WTC11 (cell line): ENCODE data around the gene SH3PXD2A. TPM values are rescaled to one million over a fixed set of nuclear protein-coding genes. Genes with fewer than 3 reads are reported as not detected.

Source experiments
- ATAC-seq: fragments of 200-7000 bp; cut with Tn5 transposase; 2 replicates; pipeline ENCODE4 v1.10.0; 2021; ENCODE audit warnings: mild to moderate bottlenecking, moderate library complexity
- CTCF ChIA-PET: fragments of 300-600 bp; sonication (Branson Sonifier 250); formaldehyde crosslinking; loops from one replicate; lab custom pipeline; 2021; ENCODE audit warnings: antibody characterized with exemption; lab: Charles Lee
- POLR2A ChIA-PET: fragments of 350-600 bp; sonication (Branson Sonifier 250); formaldehyde crosslinking; loops from one replicate; lab custom pipeline; 2021; ENCODE audit warnings: antibody characterized with exemption; lab: Charles Lee
- DNase-seq: peaks from one replicate; pipeline ENCODE4 v3.0.0; 2021; ENCODE audit warnings: low spot score
- H3K27ac Mint-ChIP-seq: 2 replicates; pipeline ENCODE4 v1.8.0; 2021; ENCODE audit warnings: mixed read lengths
- H3K27me3 Mint-ChIP-seq: 2 replicates; pipeline ENCODE4 v1.8.0; 2021; ENCODE audit warnings: low read depth, mild to moderate bottlenecking, moderate library complexity, mixed read lengths
- H3K36me3 Mint-ChIP-seq: 2 replicates; pipeline ENCODE4 v1.8.0; 2021; ENCODE audit warnings: mixed read lengths
- H3K4me1 Mint-ChIP-seq: 2 replicates; pipeline ENCODE4 v1.8.0; 2022; ENCODE audit warnings: mixed read lengths
- H3K4me3 Mint-ChIP-seq: 2 replicates; pipeline ENCODE4 v1.8.0; 2021; ENCODE audit warnings: mild to moderate bottlenecking, moderate library complexity, mixed read lengths
- H3K9me3 Mint-ChIP-seq: 2 replicates; pipeline ENCODE4 v1.8.0; 2021; ENCODE audit warnings: mixed read lengths
- ATF1 ChIP-seq: sonication (generic); formaldehyde crosslinking; IDR thresholded peaks from 2 replicates; pipeline ENCODE4 v1.8.1; 2023; ENCODE audit warnings: mild to moderate bottlenecking, moderate library complexity, missing genetic modification reagents
- CREB1 ChIP-seq: sonication (generic); formaldehyde crosslinking; IDR thresholded peaks from 2 replicates; pipeline ENCODE4 v1.8.0; 2023; ENCODE audit warnings: mild to moderate bottlenecking, missing genetic modification reagents
- CREM ChIP-seq: sonication (generic); formaldehyde crosslinking; IDR thresholded peaks from 2 replicates; pipeline ENCODE4 v1.8.1; 2022; ENCODE audit warnings: mild to moderate bottlenecking, missing genetic modification reagents, moderate library complexity
- EMX1 ChIP-seq: fragments of 250-450 bp; sonication (Bioruptor Pico); IDR thresholded peaks from 2 replicates; pipeline ENCODE4 v1.8.0; 2021; ENCODE audit warnings: mild to moderate bottlenecking
- FOXK1 ChIP-seq: sonication (generic); formaldehyde crosslinking; IDR thresholded peaks from 2 replicates; pipeline ENCODE4 v1.8.0; 2022; ENCODE audit warnings: mild to moderate bottlenecking, moderate library complexity, missing genetic modification reagents
- GABPB1 ChIP-seq: sonication (generic); formaldehyde crosslinking; IDR thresholded peaks from 2 replicates; pipeline ENCODE4 v1.8.1; 2023; ENCODE audit warnings: mild to moderate bottlenecking, missing genetic modification reagents
- JUN ChIP-seq: sonication (generic); formaldehyde crosslinking; IDR thresholded peaks from 2 replicates; pipeline ENCODE4 v1.8.0; 2023; ENCODE audit warnings: mild to moderate bottlenecking, missing genetic modification reagents
- KAT7 ChIP-seq: sonication (generic); formaldehyde crosslinking; IDR thresholded peaks from 2 replicates; pipeline ENCODE4 v1.8.1; 2023; ENCODE audit warnings: missing genetic modification reagents, mild to moderate bottlenecking, borderline replicate concordance
- MXD4 ChIP-seq: fragments of 250-450 bp; sonication (Bioruptor Pico); IDR thresholded peaks from 2 replicates; pipeline ENCODE4 v1.8.0; 2021; ENCODE audit warnings: mild to moderate bottlenecking, moderate library complexity, borderline replicate concordance
- NFYB ChIP-seq: sonication (generic); formaldehyde crosslinking; conservative IDR thresholded peaks from 2 replicates; pipeline ENCODE4 v1.8.0; 2022; ENCODE audit warnings: low read depth, missing genetic modification reagents
- RORB ChIP-seq: fragments of 250-450 bp; sonication (Bioruptor Pico); IDR thresholded peaks from 2 replicates; pipeline ENCODE4 v1.9.0; 2021; ENCODE audit warnings: mild to moderate bottlenecking
- TP53 ChIP-seq: sonication (generic); formaldehyde crosslinking; IDR thresholded peaks from 2 replicates; pipeline ENCODE4 v1.8.1; 2023; ENCODE audit warnings: mild to moderate bottlenecking, missing genetic modification reagents
- ZBTB21 ChIP-seq: sonication (generic); formaldehyde crosslinking; IDR thresholded peaks from 2 replicates; pipeline ENCODE4 v1.8.1; 2023; ENCODE audit warnings: mild to moderate bottlenecking, missing genetic modification reagents, borderline replicate concordance
- ZNF138 ChIP-seq: sonication (generic); formaldehyde crosslinking; conservative IDR thresholded peaks from 2 replicates; pipeline ENCODE4 v1.8.1; 2022; ENCODE audit warnings: mild to moderate bottlenecking, moderate library complexity, missing genetic modification reagents
- ZNF219 ChIP-seq: sonication (generic); formaldehyde crosslinking; IDR thresholded peaks from 2 replicates; pipeline ENCODE4 v1.8.0; 2023; ENCODE audit warnings: missing genetic modification reagents, mild to moderate bottlenecking, borderline replicate concordance
- ZNF396 ChIP-seq: fragments of 250-450 bp; sonication (Bioruptor Pico); IDR thresholded peaks from 2 replicates; pipeline ENCODE4 v1.8.0; 2021; ENCODE audit warnings: mild to moderate bottlenecking, moderate library complexity, borderline replicate concordance
- ZNF416 ChIP-seq: fragments of 250-450 bp; sonication (Bioruptor Pico); IDR thresholded peaks from 2 replicates; pipeline ENCODE4 v1.9.0; 2021; ENCODE audit warnings: mild to moderate bottlenecking, inconsistent platforms
- ZNF423 ChIP-seq: fragments of 250-450 bp; sonication (Bioruptor Pico); IDR thresholded peaks from 2 replicates; pipeline ENCODE4 v2.1.2; 2022; ENCODE audit warnings: mild to moderate bottlenecking, moderate library complexity
- ZNF671 ChIP-seq: fragments of 250-450 bp; sonication (Bioruptor Pico); IDR thresholded peaks from 2 replicates; pipeline ENCODE4 v1.8.0; 2021; ENCODE audit warnings: mild to moderate bottlenecking
- total RNA-seq: library from RNA; stranded (reverse); gene quantifications from 3 replicates; pipeline ENCODE4 v1.2.3, GENCODE V29; 2021
- TF ChIP-seq, protein P1 (sequence below): fragments of 250-450 bp; sonication (Bioruptor Pico); IDR thresholded peaks from 2 replicates; pipeline ENCODE4 v1.9.0; 2021; ENCODE audit warnings: mild to moderate bottlenecking
- TF ChIP-seq, protein P2 (sequence below): fragments of 250-450 bp; sonication (Bioruptor Pico); IDR thresholded peaks from 2 replicates; pipeline ENCODE4 v2.1.2; 2022; ENCODE audit warnings: mild to moderate bottlenecking, moderate library complexity
- TF ChIP-seq, protein P3 (sequence below): sonication (generic); formaldehyde crosslinking; IDR thresholded peaks from 2 replicates; pipeline ENCODE4 v1.8.0; 2023; ENCODE audit warnings: mild to moderate bottlenecking, missing genetic modification reagents
- TF ChIP-seq, protein P4 (sequence below): sonication (generic); formaldehyde crosslinking; IDR thresholded peaks from 2 replicates; pipeline ENCODE4 v1.8.0; 2022; ENCODE audit warnings: missing genetic modification reagents
- TF ChIP-seq, protein P5 (sequence below): sonication (generic); formaldehyde crosslinking; IDR thresholded peaks from 2 replicates; pipeline ENCODE4 v1.8.1; 2023; ENCODE audit warnings: mild to moderate bottlenecking, missing genetic modification reagents
- TF ChIP-seq, protein P6 (sequence below): sonication (generic); formaldehyde crosslinking; IDR thresholded peaks from 2 replicates; pipeline ENCODE4 v1.8.1; 2022; ENCODE audit warnings: mild to moderate bottlenecking, moderate library complexity, missing genetic modification reagents

Gene SH3PXD2A
- total RNA-seq, 1 experiment from 2014 or later = 15.7 TPM

DNA sequence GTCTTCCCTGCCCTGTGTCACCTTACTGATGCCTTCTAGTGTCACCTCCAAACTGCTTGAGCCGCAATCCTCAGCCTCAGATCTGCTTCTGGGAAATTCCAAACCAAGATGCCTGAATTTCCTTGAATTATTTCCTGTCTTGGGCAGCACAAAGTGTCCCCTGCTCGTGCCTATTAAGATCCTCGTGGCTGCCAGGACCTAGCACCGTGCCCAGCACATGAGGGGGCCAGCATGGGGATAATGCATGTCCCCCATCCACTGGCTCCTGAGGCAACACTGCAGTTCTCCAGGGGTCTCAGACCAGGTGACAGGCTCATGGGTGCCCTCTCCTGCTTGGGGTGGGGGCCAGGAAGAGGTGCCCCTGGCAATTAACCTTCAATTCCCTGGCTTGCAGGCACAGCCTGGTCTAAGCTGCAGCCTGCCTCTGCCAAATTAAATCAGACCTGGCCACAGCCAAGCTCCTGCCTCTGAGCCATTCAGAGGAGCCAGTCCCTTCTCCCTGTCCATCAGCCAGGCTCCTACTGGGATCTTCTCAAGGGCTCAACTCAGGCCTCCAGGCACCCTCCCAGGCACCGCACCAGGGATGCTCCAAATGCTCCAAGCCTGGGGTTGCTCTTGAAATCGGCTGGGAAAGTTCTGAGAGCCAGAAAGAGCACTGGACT lies 146.6 kb downstream of the SH3PXD2A start:
- DNase-seq (no peak), ATAC-seq (no peak)
- H3K4me3 Mint-ChIP-seq = no peak overlapping the region
- no peaks in the 10 kb centered on the region for H3K9me3 Mint-ChIP-seq
- ChIA-PET POLR2A (no interaction called here), CTCF (interaction anchor here (1.0 to 2.4 kb wide), 6 partner anchors 10 to 180 kb away, joined by 3 to 10 read pairs (median 5); no protein-coding TSS in a partner anchor)
- no peaks in the 10 kb centered on the region for H3K27me3 Mint-ChIP-seq
- no peak overlapping the region for H3K27ac Mint-ChIP-seq
- H3K36me3 Mint-ChIP-seq = no peaks in the 10 kb centered on the region
- TF ChIP-seq, protein P1, sequence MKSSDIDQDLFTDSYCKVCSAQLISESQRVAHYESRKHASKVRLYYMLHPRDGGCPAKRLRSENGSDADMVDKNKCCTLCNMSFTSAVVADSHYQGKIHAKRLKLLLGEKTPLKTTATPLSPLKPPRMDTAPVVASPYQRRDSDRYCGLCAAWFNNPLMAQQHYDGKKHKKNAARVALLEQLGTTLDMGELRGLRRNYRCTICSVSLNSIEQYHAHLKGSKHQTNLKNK (CRISPR knock-in tag) = no peak
- TF ChIP-seq JUN = no peak
- TF ChIP-seq ZBTB21 (CRISPR knock-in tag) = no peak
- no peak for TF ChIP-seq TP53 (CRISPR knock-in tag)
- no peak for TF ChIP-seq ZNF396 (CRISPR knock-in tag)
- no peak for TF ChIP-seq ZNF138 (CRISPR knock-in tag)
- no peak for TF ChIP-seq FOXK1 (CRISPR knock-in tag)
- no peak for TF ChIP-seq KAT7
- TF ChIP-seq NFYB (CRISPR knock-in tag) = no peak
- no peak for TF ChIP-seq CREB1 (CRISPR knock-in tag)
- no peak for TF ChIP-seq MXD4 (CRISPR knock-in tag)
- no peak for TF ChIP-seq ZNF423 (CRISPR knock-in tag)
- TF ChIP-seq, protein P2, sequence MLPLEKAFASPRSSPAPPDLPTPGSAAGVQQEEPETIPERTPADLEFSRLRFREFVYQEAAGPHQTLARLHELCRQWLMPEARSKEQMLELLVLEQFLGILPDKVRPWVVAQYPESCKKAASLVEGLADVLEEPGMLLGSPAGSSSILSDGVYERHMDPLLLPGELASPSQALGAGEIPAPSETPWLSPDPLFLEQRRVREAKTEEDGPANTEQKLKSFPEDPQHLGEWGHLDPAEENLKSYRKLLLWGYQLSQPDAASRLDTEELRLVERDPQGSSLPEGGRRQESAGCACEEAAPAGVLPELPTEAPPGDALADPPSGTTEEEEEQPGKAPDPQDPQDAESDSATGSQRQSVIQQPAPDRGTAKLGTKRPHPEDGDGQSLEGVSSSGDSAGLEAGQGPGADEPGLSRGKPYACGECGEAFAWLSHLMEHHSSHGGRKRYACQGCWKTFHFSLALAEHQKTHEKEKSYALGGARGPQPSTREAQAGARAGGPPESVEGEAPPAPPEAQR (CRISPR knock-in tag) = no peak
- no peak for TF ChIP-seq ZNF219
- TF ChIP-seq ATF1 (CRISPR knock-in tag) = no peak
- TF ChIP-seq ZNF671 = no peak
- no peak for TF ChIP-seq ZNF416 (CRISPR knock-in tag)
- TF ChIP-seq, all 79 proteins: peak for 0
- H3K4me1 Mint-ChIP-seq = 0 out of 2 replicates have a peak, but pooled peaks cover 2% of the 10 kb centered on the region

DNA sequence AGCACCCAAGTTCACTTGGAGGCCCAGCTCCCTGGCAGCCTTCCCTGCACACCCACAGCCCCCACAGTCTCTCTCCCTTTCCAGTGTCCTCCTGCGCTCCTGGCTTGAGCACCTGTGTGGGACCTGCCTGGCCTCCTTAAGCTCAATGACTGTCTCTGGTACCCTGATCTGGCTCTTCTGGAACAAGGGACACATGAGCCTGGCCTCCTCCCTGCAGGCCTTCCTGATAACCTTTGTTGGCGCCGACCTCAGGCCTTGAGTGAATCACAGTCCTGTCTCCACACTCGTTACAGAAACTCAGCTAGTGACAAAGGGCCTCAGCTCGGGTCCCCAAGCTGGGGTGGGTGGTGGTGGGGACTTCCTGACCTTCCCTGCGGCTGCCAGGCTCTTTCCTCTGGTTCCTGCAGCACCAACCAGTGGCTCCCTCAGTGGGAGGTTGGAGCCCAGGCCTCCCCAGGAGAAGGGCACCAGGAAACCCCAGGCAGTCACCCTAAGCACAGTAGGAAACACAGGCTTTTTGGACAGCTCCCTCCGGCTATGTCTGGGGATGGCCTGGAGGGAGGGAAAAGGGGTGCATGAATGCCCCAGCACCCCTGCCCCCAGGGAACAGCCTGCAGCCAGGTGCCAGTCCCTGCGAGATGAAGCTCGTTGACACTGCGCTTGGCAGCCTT lies 147.3 kb downstream of the SH3PXD2A start:
- H3K27ac Mint-ChIP-seq = peak overlapping the region; percentile 26; the same call in 1 of the 2 replicates
- no peak for DNase-seq
- no peak for ATAC-seq
- 0 out of 2 replicates have a peak, but pooled peaks cover 1% of the 10 kb centered on the region for H3K4me1 Mint-ChIP-seq
- ChIA-PET POLR2A (no interaction called here), CTCF (interaction anchor here (0.8 to 2.4 kb wide), 6 partner anchors 9 to 110 kb away, joined by 3 to 10 read pairs (median 5); no protein-coding TSS in a partner anchor)
- H3K27me3 Mint-ChIP-seq = no peaks in the 10 kb centered on the region
- H3K36me3 Mint-ChIP-seq = no peaks in the 10 kb centered on the region
- H3K9me3 Mint-ChIP-seq = no peaks in the 10 kb centered on the region
- H3K4me3 Mint-ChIP-seq = no peak overlapping the region
- TF ChIP-seq FOXK1 (CRISPR knock-in tag) (no peak), RORB (CRISPR knock-in tag) (no peak), GABPB1 (CRISPR knock-in tag) (no peak), EMX1 (CRISPR knock-in tag) (no peak), CREM (CRISPR knock-in tag) (no peak)
- TF ChIP-seq, protein P3, sequence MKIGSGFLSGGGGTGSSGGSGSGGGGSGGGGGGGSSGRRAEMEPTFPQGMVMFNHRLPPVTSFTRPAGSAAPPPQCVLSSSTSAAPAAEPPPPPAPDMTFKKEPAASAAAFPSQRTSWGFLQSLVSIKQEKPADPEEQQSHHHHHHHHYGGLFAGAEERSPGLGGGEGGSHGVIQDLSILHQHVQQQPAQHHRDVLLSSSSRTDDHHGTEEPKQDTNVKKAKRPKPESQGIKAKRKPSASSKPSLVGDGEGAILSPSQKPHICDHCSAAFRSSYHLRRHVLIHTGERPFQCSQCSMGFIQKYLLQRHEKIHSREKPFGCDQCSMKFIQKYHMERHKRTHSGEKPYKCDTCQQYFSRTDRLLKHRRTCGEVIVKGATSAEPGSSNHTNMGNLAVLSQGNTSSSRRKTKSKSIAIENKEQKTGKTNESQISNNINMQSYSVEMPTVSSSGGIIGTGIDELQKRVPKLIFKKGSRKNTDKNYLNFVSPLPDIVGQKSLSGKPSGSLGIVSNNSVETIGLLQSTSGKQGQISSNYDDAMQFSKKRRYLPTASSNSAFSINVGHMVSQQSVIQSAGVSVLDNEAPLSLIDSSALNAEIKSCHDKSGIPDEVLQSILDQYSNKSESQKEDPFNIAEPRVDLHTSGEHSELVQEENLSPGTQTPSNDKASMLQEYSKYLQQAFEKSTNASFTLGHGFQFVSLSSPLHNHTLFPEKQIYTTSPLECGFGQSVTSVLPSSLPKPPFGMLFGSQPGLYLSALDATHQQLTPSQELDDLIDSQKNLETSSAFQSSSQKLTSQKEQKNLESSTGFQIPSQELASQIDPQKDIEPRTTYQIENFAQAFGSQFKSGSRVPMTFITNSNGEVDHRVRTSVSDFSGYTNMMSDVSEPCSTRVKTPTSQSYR = no peak
- TF ChIP-seq, protein P4, sequence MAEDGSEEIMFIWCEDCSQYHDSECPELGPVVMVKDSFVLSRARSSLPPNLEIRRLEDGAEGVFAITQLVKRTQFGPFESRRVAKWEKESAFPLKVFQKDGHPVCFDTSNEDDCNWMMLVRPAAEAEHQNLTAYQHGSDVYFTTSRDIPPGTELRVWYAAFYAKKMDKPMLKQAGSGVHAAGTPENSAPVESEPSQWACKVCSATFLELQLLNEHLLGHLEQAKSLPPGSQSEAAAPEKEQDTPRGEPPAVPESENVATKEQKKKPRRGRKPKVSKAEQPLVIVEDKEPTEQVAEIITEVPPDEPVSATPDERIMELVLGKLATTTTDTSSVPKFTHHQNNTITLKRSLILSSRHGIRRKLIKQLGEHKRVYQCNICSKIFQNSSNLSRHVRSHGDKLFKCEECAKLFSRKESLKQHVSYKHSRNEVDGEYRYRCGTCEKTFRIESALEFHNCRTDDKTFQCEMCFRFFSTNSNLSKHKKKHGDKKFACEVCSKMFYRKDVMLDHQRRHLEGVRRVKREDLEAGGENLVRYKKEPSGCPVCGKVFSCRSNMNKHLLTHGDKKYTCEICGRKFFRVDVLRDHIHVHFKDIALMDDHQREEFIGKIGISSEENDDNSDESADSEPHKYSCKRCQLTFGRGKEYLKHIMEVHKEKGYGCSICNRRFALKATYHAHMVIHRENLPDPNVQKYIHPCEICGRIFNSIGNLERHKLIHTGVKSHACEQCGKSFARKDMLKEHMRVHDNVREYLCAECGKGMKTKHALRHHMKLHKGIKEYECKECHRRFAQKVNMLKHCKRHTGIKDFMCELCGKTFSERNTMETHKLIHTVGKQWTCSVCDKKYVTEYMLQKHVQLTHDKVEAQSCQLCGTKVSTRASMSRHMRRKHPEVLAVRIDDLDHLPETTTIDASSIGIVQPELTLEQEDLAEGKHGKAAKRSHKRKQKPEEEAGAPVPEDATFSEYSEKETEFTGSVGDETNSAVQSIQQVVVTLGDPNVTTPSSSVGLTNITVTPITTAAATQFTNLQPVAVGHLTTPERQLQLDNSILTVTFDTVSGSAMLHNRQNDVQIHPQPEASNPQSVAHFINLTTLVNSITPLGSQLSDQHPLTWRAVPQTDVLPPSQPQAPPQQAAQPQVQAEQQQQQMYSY = no peak
- TF ChIP-seq, protein P5, sequence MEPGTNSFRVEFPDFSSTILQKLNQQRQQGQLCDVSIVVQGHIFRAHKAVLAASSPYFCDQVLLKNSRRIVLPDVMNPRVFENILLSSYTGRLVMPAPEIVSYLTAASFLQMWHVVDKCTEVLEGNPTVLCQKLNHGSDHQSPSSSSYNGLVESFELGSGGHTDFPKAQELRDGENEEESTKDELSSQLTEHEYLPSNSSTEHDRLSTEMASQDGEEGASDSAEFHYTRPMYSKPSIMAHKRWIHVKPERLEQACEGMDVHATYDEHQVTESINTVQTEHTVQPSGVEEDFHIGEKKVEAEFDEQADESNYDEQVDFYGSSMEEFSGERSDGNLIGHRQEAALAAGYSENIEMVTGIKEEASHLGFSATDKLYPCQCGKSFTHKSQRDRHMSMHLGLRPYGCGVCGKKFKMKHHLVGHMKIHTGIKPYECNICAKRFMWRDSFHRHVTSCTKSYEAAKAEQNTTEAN (CRISPR knock-in tag) = no peak
- TF ChIP-seq, protein P6, sequence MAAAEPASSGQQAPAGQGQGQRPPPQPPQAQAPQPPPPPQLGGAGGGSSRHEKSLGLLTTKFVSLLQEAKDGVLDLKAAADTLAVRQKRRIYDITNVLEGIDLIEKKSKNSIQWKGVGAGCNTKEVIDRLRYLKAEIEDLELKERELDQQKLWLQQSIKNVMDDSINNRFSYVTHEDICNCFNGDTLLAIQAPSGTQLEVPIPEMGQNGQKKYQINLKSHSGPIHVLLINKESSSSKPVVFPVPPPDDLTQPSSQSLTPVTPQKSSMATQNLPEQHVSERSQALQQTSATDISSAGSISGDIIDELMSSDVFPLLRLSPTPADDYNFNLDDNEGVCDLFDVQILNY (CRISPR knock-in tag) = no peak
